H1 (cell line): ENCODE results near the gene CUEDC1. TPM values are rescaled to one million over a fixed set of nuclear protein-coding genes. Genes with fewer than 3 reads are reported as not detected.
A peak's percentile ranks its signal among the peaks of the same experiment; 100 is the strongest.

Experiments used
- CTCF ChIA-PET: fragments of 300-600 bp; sonication (Branson Sonifier 250); formaldehyde crosslinking; loops from one replicate; lab custom pipeline; 2021; ENCODE audit not compliant: partially characterized antibody; lab: Charles Lee
- POLR2A ChIA-PET: fragments of 300-600 bp; sonication (Branson Sonifier 250); formaldehyde crosslinking; loops from one replicate; lab custom pipeline; 2021; ENCODE audit warnings: inconsistent platforms; ENCODE audit not compliant: partially characterized antibody; lab: Charles Lee
- DNase-seq, 2 experiments: peaks; one replicate each; pipeline versions ENCODE4 v3.0.0 to v3.0.0-alpha.2; 2010 to 2022; ENCODE audit warnings: low spot score in 2 of 2, low read depth in 1 of 2, mixed read lengths in 1 of 2
- FAIRE-seq: peaks from 2 replicates; lab custom pipeline; 2011; peaks lifted over from hg19 to GRCh38; lab: Jason Lieb, UNC
- H2AFZ ChIP-seq: 2 replicates; pipeline ENCODE4 v1.8.1; 2012; ENCODE audit warnings: low read length, inconsistent platforms
- H2AK5ac ChIP-seq: 2 replicates; pipeline ENCODE4 v1.6.1; 2013; ENCODE audit warnings: low read depth, low read length
- H2BK120ac ChIP-seq: replicated peaks from 2 replicates; pipeline ENCODE3; 2013; ENCODE audit warnings: low read depth, low read length, inconsistent platforms
- H2BK12ac ChIP-seq: 2 replicates; pipeline ENCODE4 v1.6.1; 2013; ENCODE audit warnings: low read depth, low read length
- H2BK15ac ChIP-seq: 2 replicates; pipeline ENCODE4 v1.6.1; 2013; ENCODE audit warnings: low read length
- H2BK20ac ChIP-seq: 2 replicates; pipeline ENCODE4 v1.6.1; 2013; ENCODE audit warnings: low read length
- H2BK5ac ChIP-seq: 2 replicates; pipeline ENCODE4 v1.6.1; 2013; ENCODE audit warnings: low read depth, low read length
- H3K14ac ChIP-seq: 2 replicates; pipeline ENCODE4 v1.6.1; 2013; ENCODE audit warnings: inconsistent platforms; ENCODE audit not compliant: insufficient read length
- H3K18ac ChIP-seq: 2 replicates; pipeline ENCODE4 v1.6.1; 2013; ENCODE audit warnings: low read length; ENCODE audit errors: extremely low read depth
- H3K23ac ChIP-seq: 2 replicates; pipeline ENCODE4 v1.6.1; 2013; ENCODE audit warnings: inconsistent platforms; ENCODE audit not compliant: insufficient read length
- H3K23me2 ChIP-seq: 2 replicates; pipeline ENCODE4 v1.6.1; 2013; ENCODE audit warnings: low read depth, low read length
- H3K27ac ChIP-seq: 2 replicates; pipeline ENCODE4 v1.6.1; 2011; ENCODE audit warnings: low read depth, low read length, inconsistent platforms
- H3K27me3 ChIP-seq, 4 experiments: replicated peaks in 1 of 4; 1 replicate in 1 of 4; 2 replicates in 3 of 4; pipeline versions ENCODE4 v1.6.1 to v1.8.1; 2011 to 2013; ENCODE audit warnings: low read length in 3 of 4, mild to moderate bottlenecking in 3 of 4, inconsistent platforms in 2 of 4, mixed read lengths in 2 of 4, moderate library complexity in 1 of 4; ENCODE audit not compliant: control insufficient read depth in 3 of 4, insufficient read depth in 3 of 4; ENCODE audit errors: extremely low read depth in 1 of 4
- H3K36me3 ChIP-seq, 4 experiments: 2 replicates each; pipeline versions ENCODE4 v1.6.1 to v1.8.1; 2011 to 2013; ENCODE audit warnings: mild to moderate bottlenecking in 4 of 4, low read length in 3 of 4, moderate library complexity in 2 of 4, control low read depth in 1 of 4, inconsistent platforms in 1 of 4; ENCODE audit not compliant: insufficient read depth in 4 of 4, control insufficient read depth in 2 of 4
- H3K4ac ChIP-seq: replicated peaks from 2 replicates; pipeline ENCODE3; 2013; ENCODE audit warnings: low read length, low read depth, mixed read lengths, inconsistent platforms; ENCODE audit not compliant: insufficient read length
- H3K4me1 ChIP-seq, 4 experiments: replicated peaks in 1 of 4; 1 replicate in 1 of 4; 2 replicates in 3 of 4; pipeline versions ENCODE4 v1.6.1 to v1.8.1; 2011 to 2013; ENCODE audit warnings: low read length in 3 of 4, inconsistent platforms in 2 of 4, mixed read lengths in 1 of 4; ENCODE audit not compliant: insufficient read depth in 4 of 4, control insufficient read depth in 3 of 4
- H3K4me2 ChIP-seq, 2 experiments: 2 replicates each; pipeline versions ENCODE4 v1.6.1 to v1.8.1; 2011 to 2013; ENCODE audit warnings: low read depth in 2 of 2, low read length in 2 of 2, control low read depth in 1 of 2, inconsistent platforms in 1 of 2, mild to moderate bottlenecking in 1 of 2; ENCODE audit not compliant: insufficient read depth in 1 of 2
- H3K4me3 ChIP-seq, 4 experiments: fragments of 200-600, 300-600 bp in 1 of 4; sonication (generic), shearing (Covaris generic), sonication (Bioruptor Twin) in 1 of 4; 2 replicates each; pipeline versions ENCODE4 v1.5.1 to v1.8.1; 2011 to 2016; ENCODE audit warnings: low read length in 4 of 4, low read depth in 3 of 4, control low read depth in 2 of 4, inconsistent platforms in 2 of 4, mild to moderate bottlenecking in 2 of 4, mixed read lengths in 1 of 4, moderate library complexity in 1 of 4; ENCODE audit not compliant: insufficient read depth in 2 of 4; ENCODE audit errors: extremely low read depth in 1 of 4
- H3K56ac ChIP-seq: replicated peaks from 2 replicates; pipeline ENCODE3; 2013; ENCODE audit warnings: low read depth, mild to moderate bottlenecking, mixed read lengths, low read length, inconsistent platforms; ENCODE audit not compliant: insufficient read length
- H3K79me1 ChIP-seq: 2 replicates; pipeline ENCODE4 v1.6.1; 2013; ENCODE audit warnings: low read depth, low read length, control low read depth
- H3K79me2 ChIP-seq, 2 experiments: 2 replicates each; pipeline versions ENCODE4 v1.6.1 to v1.8.1; 2012 to 2013; ENCODE audit warnings: low read length in 2 of 2, mild to moderate bottlenecking in 2 of 2, inconsistent platforms in 1 of 2; ENCODE audit not compliant: insufficient read depth in 2 of 2, control insufficient read depth in 1 of 2
- H3K9ac ChIP-seq, 4 experiments: replicated peaks in 1 of 4; 1 replicate in 1 of 4; 2 replicates in 3 of 4; pipeline versions ENCODE4 v1.6.1 to v1.8.1; 2011 to 2013; ENCODE audit warnings: low read depth in 3 of 4, low read length in 3 of 4, control low read depth in 2 of 4, mild to moderate bottlenecking in 2 of 4, moderate library complexity in 2 of 4, inconsistent platforms in 1 of 4; ENCODE audit errors: extremely low read depth in 1 of 4
- H3K9me3 ChIP-seq, 2 experiments: 2 replicates each; pipeline versions ENCODE4 v1.6.1 to v1.8.1; 2012 to 2013; ENCODE audit warnings: mild to moderate bottlenecking in 2 of 2, moderate library complexity in 2 of 2, control low read depth in 1 of 2, inconsistent platforms in 1 of 2, low read depth in 1 of 2, low read length in 1 of 2, mixed read lengths in 1 of 2; ENCODE audit not compliant: insufficient read depth in 2 of 2
- H4K20me1 ChIP-seq, 2 experiments: replicated peaks in 1 of 2; 2 replicates each; pipeline versions ENCODE3 to v1.8.1; 2011 to 2013; ENCODE audit warnings: inconsistent platforms in 2 of 2, low read length in 2 of 2, mild to moderate bottlenecking in 1 of 2; ENCODE audit not compliant: insufficient read depth in 2 of 2, control insufficient read depth in 1 of 2
- H4K5ac ChIP-seq: 2 replicates; pipeline ENCODE4 v1.6.1; 2013; ENCODE audit warnings: low read length, low read depth, mixed read lengths, inconsistent platforms; ENCODE audit not compliant: insufficient read length
- H4K8ac ChIP-seq: 2 replicates; pipeline ENCODE4 v1.8.0; 2013; ENCODE audit warnings: mild to moderate bottlenecking, moderate library complexity, low read length, inconsistent platforms; ENCODE audit not compliant: insufficient read depth; ENCODE audit errors: extremely low read depth
- H4K91ac ChIP-seq: replicated peaks from 2 replicates; pipeline ENCODE3; 2013; ENCODE audit warnings: low read length, mixed read lengths, inconsistent platforms; ENCODE audit not compliant: insufficient read length
- CHD2 ChIP-seq: IDR thresholded peaks from 2 replicates; pipeline ENCODE4 v1.6.1; 2012; ENCODE audit warnings: low read length, improper control_type of control experiment
- KDM4A ChIP-seq: IDR thresholded peaks from one replicate; pipeline ENCODE4 v1.7.1; 2012; ENCODE audit warnings: low read depth, mild to moderate bottlenecking, moderate library complexity, low read length, inconsistent platforms; ENCODE audit not compliant: severe bottlenecking
- NRF1 ChIP-seq: IDR thresholded peaks from 2 replicates; pipeline ENCODE4 v1.6.1; 2011; ENCODE audit warnings: mild to moderate bottlenecking, low read depth, low read length, improper control_type of control experiment
- SRF ChIP-seq: IDR thresholded peaks from 2 replicates; pipeline ENCODE4 v1.6.1; 2011; ENCODE audit warnings: mild to moderate bottlenecking, low read depth, low read length, moderate library complexity
- SUZ12 ChIP-seq: fragments of 200-600 bp; sonication (generic); IDR thresholded peaks from 2 replicates; pipeline ENCODE4 v1.6.1; 2012; ENCODE audit warnings: mild to moderate bottlenecking, inconsistent platforms, low read length, moderate library complexity, mixed read lengths
- WGBS, 2 experiments: shearing (Covaris generic) in 1 of 2; methylation state at CpG; one replicate each; pipeline versions ENCODE4 v1.1.6 to v1.1.7; 2013 to 2015; ENCODE audit warnings: low lambda C conversion rate in 2 of 2, mixed read lengths in 2 of 2, inconsistent platforms in 1 of 2, low coverage in 1 of 2, missing lambda C conversion rate in 1 of 2; ENCODE audit not compliant: insufficient replicate concordance in 2 of 2, insufficient coverage in 1 of 2, insufficient read length in 1 of 2; ENCODE audit errors: extremely low coverage in 1 of 2, missing lambda C conversion rate in 1 of 2; 5-methylcytosine and 5-hydroxymethylcytosine counted together
- polyA plus RNA-seq, 7 experiments: library from polyadenylated mRNA; depleted of rRNA in 3 of 7; stranded (reverse) in 5 of 7; unstranded in 2 of 7; fragments of >200 nt in 5 of 7; fragments of 200-250 nt in 2 of 7; gene quantifications; 1 replicate in 5 of 7; 2 replicates in 1 of 7; 4 replicates in 1 of 7; pipeline versions ENCODE4 v1.2.1 to v1.2.3, GENCODE V29; 2011 to 2013; ENCODE audit warnings: missing spikeins in 2 of 7, mixed read lengths in 2 of 7
- total RNA-seq: library from RNA; stranded (reverse); fragmentation: NEBNext Ultra II Directional; extraction: Animal tissue kit (Norgen Biotek cat#: 25700); gene quantifications from 2 replicates; pipeline ENCODE4 v1.2.1, GENCODE V29; 2021

The CUEDC1 gene
- total and polyA plus RNA-seq, 2 of the 8 experiments (the other 6 are each of a cell fraction or from before 2014, with no cell fraction given) = 4.0 to 10.7 TPM

- Histone ChIP-seq H2AK5ac (no peak overlapping the region), H3K4me2 (no peak overlapping the region), H3K56ac (no peak overlapping the region), H3K36me3 (no peaks in the 10 kb centered on the region), H2BK20ac (0 out of 2 replicates have a peak overlapping the region, but pooled peaks have one; percentile 43), H3K4ac (no peak overlapping the region), H3K79me1 (no peaks in the 10 kb centered on the region; the same call in none of the 2 replicates), H4K8ac (no peak overlapping the region), H3K79me2 (no peaks in the 10 kb centered on the region), H3K23ac (no peak overlapping the region), H3K27me3 (peaks cover 0 to 13% (median 6%) of the 10 kb centered on the region in 4 experiments; a peak in 5 of 7 replicates), H3K9ac (no peak overlapping the region), H3K4me1 (peaks cover 10 to 13% (median 13%) of the 10 kb centered on the region in 4 experiments), H2BK12ac (peak overlapping the region; percentile 32), H3K9me3 (no peaks in the 10 kb centered on the region), H2BK15ac (no peak overlapping the region), H4K20me1 (no peaks in the 10 kb centered on the region), H3K14ac (no peak overlapping the region), H3K23me2 (peaks cover 3% of the 10 kb centered on the region; the same call in 1 of the 2 replicates), H2AFZ (no peak overlapping the region), H4K5ac (no peak overlapping the region), H3K27ac (no peak overlapping the region), H3K4me3 (no peak overlapping the region), H3K18ac (no peak overlapping the region), H2BK5ac (no peak overlapping the region), H2BK120ac (no peak overlapping the region), H4K91ac (no peak overlapping the region)
- FAIRE-seq (no peak), DNase-seq (no peak)
- TF ChIP-seq CHD2 = no peak
- no peak for TF ChIP-seq KDM4A
- TF ChIP-seq SUZ12 = no peak
- no peak for TF ChIP-seq SRF
- no peak for TF ChIP-seq NRF1
- ChIA-PET CTCF (interaction anchor here (1.1 to 13.5 kb wide), 11 partner anchors 10 to 91 kb away, joined by 3 to 162 read pairs (median 4); no protein-coding TSS in a partner anchor), POLR2A (interaction anchor here (1.4 to 4.3 kb wide), 4 partner anchors 14 to 44 kb away, joined by 3 to 26 read pairs (median 8); no protein-coding TSS in a partner anchor)
- 87% methylated on average over 5 of the region's 5 CpGs; no CpG with 5 or more reads in 1 of the 2 experiments for WGBS, 2 experiments
Observed at GRCh38 chr17:57949649-57950048, 5.6 kb downstream of the CUEDC1 start.
